ENCODE results near the gene KHNYN. TPM values are rescaled to one million over a fixed set of nuclear protein-coding genes. Genes with fewer than 3 reads are reported as not detected.

The KHNYN gene
- total RNA-seq, 1 donor from 2014 or later = 72.6 TPM

DNA sequence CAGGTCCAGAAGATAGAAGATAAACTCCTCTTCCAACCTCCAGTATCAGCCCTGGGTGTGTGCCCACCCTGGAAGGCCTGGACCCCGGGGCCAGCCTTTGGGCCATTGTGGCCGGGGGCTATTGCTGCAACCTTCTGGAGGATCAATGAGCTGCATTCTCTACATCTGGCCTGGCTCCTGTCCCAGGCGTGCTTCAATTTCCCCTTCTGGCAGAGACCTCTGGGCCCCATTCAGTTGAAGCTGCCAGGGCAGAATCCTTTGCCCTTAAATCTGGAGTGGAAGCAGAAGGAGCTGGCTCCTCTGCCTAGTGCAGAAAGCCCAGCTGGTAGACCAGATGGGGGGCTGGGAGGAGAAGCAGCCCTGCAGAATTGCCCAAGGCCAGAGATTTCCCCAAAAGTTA lies 21.0 kb upstream of the KHNYN start:
- Mint-ChIP-seq H3K4me1 (ENCODE audit: low read depth) (no peaks in the 10 kb centered on the region), H3K4me3 (ENCODE audit: low read depth) (no peak overlapping the region), H3K36me3 (ENCODE audit: low read depth) (no peaks in the 10 kb centered on the region), H3K27ac (no peak overlapping the region), H3K9me3 (no peaks in the 10 kb centered on the region), H3K27me3 (ENCODE audit: low read depth) (peaks cover 17% of the 10 kb centered on the region)
- DNase-seq (ENCODE audit: low spot score) = no peak
- intact Hi-C loops (cut with micrococcal nuclease) = no loop called here

DNA sequence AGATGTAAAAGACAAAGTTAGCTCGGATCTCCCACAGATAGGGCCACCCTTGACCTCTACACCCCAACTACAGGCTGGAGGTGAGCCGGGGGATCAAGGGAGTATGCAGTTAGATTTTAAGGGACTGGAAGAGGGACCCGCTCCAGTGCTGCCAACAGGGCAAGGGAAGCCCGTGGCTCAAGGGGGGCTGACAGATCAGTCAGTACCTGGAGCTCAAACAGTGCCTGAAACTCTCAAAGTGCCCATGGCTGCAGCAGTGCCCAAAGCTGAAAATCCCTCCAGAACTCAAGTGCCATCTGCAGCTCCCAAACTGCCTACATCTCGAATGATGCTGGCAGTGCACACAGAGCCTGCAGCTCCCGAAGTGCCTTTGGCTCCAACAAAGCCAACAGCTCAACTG lies 20.6 kb upstream of the KHNYN start:
- DNase-seq (ENCODE audit: low spot score) = no peak
- peaks cover 13% of the 10 kb centered on the region for H3K27me3 Mint-ChIP-seq (ENCODE audit: low read depth)
- H3K9me3 Mint-ChIP-seq = no peaks in the 10 kb centered on the region
- intact Hi-C loops (cut with micrococcal nuclease) = no loop called here
- no peaks in the 10 kb centered on the region for H3K36me3 Mint-ChIP-seq (ENCODE audit: low read depth)
- no peaks in the 10 kb centered on the region for H3K4me1 Mint-ChIP-seq (ENCODE audit: low read depth)
- H3K27ac Mint-ChIP-seq = no peak overlapping the region
- H3K4me3 Mint-ChIP-seq (ENCODE audit: low read depth) = no peak overlapping the region

DNA sequence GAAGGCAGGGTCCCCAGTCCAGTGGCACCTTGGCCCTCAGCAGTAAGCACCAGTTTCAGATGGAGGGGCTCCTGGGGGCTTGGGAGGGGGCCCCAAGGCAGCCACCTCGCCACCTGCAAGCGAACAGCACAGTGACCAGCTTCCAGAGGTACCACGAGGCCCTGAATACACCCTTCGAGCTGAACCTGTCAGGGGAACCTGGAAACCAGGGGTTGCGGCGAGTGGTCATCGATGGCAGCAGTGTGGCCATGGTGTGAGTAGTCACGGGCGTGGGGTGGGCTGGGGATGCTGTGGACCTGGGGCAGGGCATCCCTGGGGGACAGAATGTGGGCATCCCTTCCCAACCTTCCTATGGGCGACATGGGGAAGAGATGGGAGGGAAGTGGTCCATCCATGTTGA lies 19.8 kb upstream of the KHNYN start:
- no peak for DNase-seq (ENCODE audit: low spot score)
- no peaks in the 10 kb centered on the region for H3K4me1 Mint-ChIP-seq (ENCODE audit: low read depth)
- H3K4me3 Mint-ChIP-seq (ENCODE audit: low read depth) = no peak overlapping the region
- H3K27ac Mint-ChIP-seq = no peak overlapping the region
- H3K36me3 Mint-ChIP-seq (ENCODE audit: low read depth) = no peaks in the 10 kb centered on the region
- intact Hi-C loops (cut with micrococcal nuclease) = no loop called here
- H3K27me3 Mint-ChIP-seq (ENCODE audit: low read depth) = peaks cover 9% of the 10 kb centered on the region
- no peaks in the 10 kb centered on the region for H3K9me3 Mint-ChIP-seq

DNA sequence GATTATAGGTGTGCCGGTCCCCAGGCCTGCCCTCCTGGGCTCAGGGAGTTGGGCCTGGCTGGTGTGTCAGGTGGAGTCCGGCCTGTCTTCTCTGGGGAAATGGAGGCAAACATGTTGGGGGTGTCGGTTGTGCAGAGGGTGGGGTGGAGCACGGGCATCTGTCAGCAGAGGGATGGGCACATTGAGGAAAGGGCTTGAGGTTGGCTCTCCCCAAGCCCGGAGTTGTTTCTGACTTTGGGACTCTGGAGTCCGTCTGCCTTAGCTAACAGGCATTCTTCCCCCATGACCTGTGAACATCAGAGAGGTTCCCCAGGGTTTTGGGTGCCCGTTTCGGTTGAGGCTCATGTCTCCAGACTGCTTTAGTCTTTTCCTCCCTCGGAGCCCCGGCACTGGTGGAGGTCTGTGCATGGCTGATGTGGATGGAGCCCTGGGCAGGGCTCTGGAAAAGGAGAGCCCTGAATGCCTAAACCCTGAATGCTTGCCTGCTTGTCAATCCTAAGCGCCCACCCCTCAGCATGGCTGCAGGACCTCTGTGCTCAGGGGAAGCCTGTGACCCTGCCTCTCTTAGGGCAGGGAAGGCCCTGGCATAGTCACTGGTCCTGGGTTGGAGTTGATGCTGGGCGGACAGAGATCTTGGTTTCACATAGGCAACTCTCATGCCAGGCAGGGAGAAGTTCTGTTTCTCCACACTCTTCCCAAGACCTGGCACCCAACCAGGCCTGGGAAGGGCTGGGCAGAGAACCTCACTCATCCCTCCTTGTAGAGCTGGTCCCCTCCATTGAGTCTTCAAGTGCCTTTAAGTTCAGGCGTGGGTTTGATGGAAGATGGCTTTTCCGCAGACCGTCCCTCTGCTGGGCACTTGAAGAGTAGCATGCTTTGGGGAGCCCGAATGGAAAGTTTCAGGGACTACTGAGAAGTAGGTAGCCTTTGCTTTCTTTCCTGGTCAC lies 18.0 kb upstream of the KHNYN start:
- H3K27ac Mint-ChIP-seq = no peak overlapping the region
- DNase-seq (ENCODE audit: low spot score) = no peak
- H3K9me3 Mint-ChIP-seq = no peaks in the 10 kb centered on the region
- no peaks in the 10 kb centered on the region for H3K36me3 Mint-ChIP-seq (ENCODE audit: low read depth)
- no peak overlapping the region for H3K4me3 Mint-ChIP-seq (ENCODE audit: low read depth)
- H3K4me1 Mint-ChIP-seq (ENCODE audit: low read depth) = no peaks in the 10 kb centered on the region
- intact Hi-C loops (cut with micrococcal nuclease) = no loop called here
- H3K27me3 Mint-ChIP-seq (ENCODE audit: low read depth) = peaks cover 2% of the 10 kb centered on the region

DNA sequence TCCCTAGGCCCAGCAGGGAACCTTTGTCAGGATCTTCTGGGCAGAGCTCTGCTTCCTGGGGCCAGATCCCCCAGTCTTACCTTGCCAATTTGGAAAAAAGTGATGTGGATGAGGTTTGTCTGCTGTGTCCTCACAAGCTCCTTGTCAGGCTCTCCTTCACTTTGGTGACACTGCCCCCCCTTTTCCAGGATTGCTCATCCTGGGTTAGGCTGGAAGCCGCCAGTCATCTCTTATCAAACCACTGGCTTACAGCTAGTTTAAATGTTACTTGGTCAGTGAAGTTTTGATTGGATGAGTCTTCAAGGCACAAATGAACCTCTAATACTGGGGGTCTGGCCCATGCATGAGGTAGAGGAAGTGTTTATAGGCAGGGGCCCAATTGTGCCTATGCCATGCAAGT lies 15.7 kb upstream of the KHNYN start:
- intact Hi-C loops (cut with micrococcal nuclease) = no loop called here
- Mint-ChIP-seq H3K27me3 (ENCODE audit: low read depth) (peaks cover 5% of the 10 kb centered on the region), H3K4me1 (ENCODE audit: low read depth) (no peaks in the 10 kb centered on the region), H3K9me3 (no peaks in the 10 kb centered on the region), H3K4me3 (ENCODE audit: low read depth) (no peak overlapping the region), H3K36me3 (ENCODE audit: low read depth) (no peaks in the 10 kb centered on the region), H3K27ac (no peak overlapping the region)
- DNase-seq (ENCODE audit: low spot score) = no peak

DNA sequence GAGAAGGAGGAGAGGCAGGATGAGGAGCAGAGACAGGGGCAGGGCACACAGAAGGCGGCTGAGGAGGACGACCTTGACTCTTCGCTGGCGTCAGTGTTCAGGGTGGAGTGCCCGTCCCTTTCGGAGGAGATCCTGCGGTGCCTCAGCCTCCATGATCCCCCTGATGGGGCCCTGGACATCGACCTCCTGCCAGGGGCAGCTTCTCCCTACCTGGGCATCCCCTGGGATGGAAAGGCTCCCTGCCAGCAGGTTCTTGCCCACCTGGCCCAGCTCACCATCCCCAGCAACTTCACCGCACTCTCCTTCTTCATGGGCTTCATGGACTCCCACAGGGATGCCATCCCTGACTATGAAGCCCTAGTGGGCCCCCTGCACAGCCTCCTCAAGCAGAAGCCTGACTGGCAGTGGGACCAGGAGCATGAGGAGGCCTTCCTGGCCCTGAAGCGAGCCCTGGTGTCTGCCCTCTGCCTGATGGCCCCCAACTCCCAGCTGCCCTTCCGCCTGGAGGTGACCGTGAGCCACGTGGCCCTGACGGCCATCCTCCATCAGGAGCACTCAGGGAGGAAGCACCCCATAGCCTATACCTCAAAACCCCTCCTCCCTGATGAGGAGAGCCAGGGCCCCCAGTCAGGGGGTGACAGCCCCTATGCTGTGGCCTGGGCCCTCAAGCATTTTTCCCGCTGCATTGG lies 14.9 kb upstream of the KHNYN start:
- no peak for DNase-seq (ENCODE audit: low spot score)
- peaks cover 10% of the 10 kb centered on the region for H3K27me3 Mint-ChIP-seq (ENCODE audit: low read depth)
- no peaks in the 10 kb centered on the region for H3K9me3 Mint-ChIP-seq
- no peaks in the 10 kb centered on the region for H3K36me3 Mint-ChIP-seq (ENCODE audit: low read depth)
- no peak overlapping the region for H3K27ac Mint-ChIP-seq
- H3K4me1 Mint-ChIP-seq (ENCODE audit: low read depth) = no peaks in the 10 kb centered on the region
- H3K4me3 Mint-ChIP-seq (ENCODE audit: low read depth) = no peak overlapping the region
- intact Hi-C loops (cut with micrococcal nuclease) = no loop called here

DNA sequence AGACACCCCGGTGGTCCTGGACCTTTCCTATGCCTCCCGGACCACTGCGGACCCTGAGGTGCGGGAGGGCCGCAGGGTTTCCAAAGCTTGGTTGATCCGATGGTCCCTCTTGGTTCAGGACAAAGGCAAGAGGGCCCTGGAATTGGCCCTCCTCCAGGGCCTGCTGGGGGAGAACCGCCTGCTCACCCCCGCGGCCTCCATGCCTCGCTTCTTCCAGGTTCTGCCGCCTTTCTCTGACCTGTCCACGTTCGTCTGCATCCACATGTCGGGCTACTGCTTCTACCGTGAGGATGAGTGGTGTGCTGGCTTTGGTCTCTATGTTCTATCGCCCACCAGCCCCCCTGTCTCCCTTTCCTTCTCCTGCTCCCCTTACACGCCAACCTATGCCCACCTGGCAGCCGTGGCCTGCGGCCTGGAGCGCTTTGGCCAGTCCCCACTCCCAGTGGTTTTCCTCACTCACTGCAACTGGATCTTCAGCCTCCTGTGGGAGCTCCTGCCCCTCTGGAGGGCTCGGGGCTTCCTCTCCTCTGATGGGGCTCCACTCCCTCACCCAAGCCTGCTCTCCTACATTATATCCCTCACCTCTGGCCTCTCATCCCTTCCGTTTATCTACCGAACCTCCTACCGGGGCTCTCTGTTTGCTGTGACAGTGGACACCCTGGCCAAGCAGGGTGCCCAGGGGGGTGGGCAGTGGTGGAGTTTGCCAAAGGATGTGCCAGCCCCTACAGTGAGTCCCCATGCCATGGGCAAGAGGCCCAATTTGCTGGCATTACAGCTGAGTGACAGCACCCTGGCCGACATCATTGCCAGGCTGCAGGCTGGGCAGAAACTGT lies 14.1 kb upstream of the KHNYN start:
- intact Hi-C loops (cut with micrococcal nuclease) = no loop called here
- Mint-ChIP-seq H3K27me3 (ENCODE audit: low read depth) (peaks cover 13% of the 10 kb centered on the region), H3K4me3 (ENCODE audit: low read depth) (no peak overlapping the region), H3K36me3 (ENCODE audit: low read depth) (no peaks in the 10 kb centered on the region), H3K27ac (no peak overlapping the region), H3K9me3 (no peaks in the 10 kb centered on the region), H3K4me1 (ENCODE audit: low read depth) (no peaks in the 10 kb centered on the region)
- no peak for DNase-seq (ENCODE audit: low spot score)

DNA sequence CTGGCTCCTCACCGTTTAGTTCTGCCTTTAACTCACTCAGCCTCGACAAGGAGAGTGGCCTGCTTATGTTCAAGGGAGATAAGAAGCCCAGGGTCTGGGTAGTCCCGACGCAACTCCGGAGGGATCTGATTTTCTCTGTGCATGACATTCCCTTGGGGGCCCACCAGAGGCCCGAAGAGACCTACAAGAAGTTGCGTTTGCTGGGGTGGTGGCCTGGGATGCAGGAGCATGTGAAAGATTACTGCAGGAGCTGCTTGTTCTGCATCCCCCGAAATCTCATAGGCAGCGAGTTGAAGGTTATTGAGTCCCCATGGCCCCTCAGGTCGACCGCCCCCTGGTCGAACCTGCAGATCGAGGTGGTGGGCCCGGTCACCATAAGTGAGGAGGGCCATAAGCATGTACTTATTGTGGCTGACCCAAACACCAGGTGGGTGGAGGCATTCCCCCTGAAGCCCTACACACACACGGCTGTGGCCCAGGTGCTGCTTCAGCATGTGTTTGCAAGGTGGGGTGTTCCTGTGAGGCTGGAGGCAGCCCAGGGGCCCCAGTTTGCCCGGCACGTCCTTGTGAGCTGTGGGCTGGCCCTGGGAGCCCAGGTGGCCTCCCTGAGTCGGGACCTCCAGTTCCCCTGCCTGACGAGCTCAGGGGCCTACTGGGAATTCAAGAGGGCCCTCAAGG lies 13.4 kb upstream of the KHNYN start:
- intact Hi-C loops (cut with micrococcal nuclease) = no loop called here
- DNase-seq (ENCODE audit: low spot score) = no peak
- Mint-ChIP-seq H3K36me3 (ENCODE audit: low read depth) (no peaks in the 10 kb centered on the region), H3K4me1 (ENCODE audit: low read depth) (no peaks in the 10 kb centered on the region), H3K9me3 (no peaks in the 10 kb centered on the region), H3K27ac (no peak overlapping the region), H3K27me3 (ENCODE audit: low read depth) (peaks cover 13% of the 10 kb centered on the region), H3K4me3 (ENCODE audit: low read depth) (no peak overlapping the region)

DNA sequence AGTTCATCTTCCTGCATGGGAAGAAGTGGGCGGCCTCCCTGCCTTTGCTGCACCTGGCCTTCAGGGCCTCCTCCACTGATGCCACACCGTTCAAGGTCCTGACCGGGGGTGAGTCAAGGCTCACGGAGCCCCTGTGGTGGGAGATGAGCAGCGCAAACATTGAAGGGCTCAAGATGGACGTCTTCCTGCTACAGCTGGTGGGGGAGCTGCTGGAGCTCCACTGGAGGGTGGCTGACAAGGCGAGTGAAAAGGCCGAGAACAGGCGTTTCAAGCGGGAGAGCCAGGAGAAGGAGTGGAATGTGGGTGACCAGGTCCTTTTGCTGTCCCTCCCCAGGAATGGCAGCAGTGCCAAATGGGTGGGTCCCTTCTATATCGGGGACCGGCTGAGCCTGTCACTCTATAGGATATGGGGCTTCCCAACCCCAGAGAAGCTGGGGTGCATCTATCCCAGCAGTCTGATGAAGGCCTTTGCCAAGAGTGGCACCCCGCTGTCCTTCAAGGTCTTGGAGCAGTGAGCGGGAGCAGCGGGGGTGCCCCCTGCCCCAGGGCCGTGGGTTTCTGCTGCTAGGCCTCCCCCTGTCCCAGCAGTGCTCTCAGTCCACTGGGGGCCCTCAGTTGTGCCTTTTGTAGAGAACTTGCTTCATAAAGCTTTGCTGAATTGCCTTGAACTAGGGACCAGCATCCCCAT lies 12.7 kb upstream of the KHNYN start:
- Mint-ChIP-seq H3K4me1 (ENCODE audit: low read depth) (no peaks in the 10 kb centered on the region), H3K9me3 (no peaks in the 10 kb centered on the region), H3K27ac (no peak overlapping the region), H3K4me3 (ENCODE audit: low read depth) (no peak overlapping the region), H3K27me3 (ENCODE audit: low read depth) (peaks cover 13% of the 10 kb centered on the region), H3K36me3 (ENCODE audit: low read depth) (no peaks in the 10 kb centered on the region)
- intact Hi-C loops (cut with micrococcal nuclease) = no loop called here
- no peak for DNase-seq (ENCODE audit: low spot score)

DNA sequence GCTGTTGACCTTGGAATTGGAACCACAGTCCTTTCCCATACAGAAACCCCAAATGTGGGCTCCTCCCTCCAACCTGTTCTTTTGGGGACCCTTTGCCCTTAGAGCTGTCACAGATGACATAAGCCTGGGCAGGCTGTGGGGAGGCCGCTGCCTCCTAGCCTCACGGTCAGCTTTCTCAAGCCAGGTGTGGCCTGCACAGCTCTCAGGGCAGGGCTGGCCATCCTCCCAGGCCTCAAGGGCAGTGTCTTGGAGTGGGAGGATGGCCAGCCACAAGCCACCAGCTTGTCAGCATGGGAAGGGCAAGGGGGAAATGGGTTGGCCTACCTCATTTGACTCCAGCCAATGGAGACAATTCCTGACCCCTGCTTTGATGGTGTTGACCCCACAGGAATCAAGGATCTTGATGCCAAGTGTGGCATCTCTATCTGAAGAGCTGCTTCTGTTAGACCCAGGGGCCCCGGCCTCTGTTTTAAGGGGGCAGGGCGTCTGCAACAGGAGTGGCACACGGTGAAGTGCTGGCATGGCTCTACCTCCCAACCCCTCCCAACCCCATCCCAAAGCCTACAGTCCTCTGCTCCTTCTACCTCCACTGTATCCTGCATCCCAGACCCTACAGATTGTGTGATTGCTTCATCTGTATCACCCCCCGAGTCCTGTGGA lies 11.8 kb upstream of the KHNYN start:
- Mint-ChIP-seq H3K4me1 (ENCODE audit: low read depth) (no peaks in the 10 kb centered on the region), H3K36me3 (ENCODE audit: low read depth) (no peaks in the 10 kb centered on the region), H3K9me3 (no peaks in the 10 kb centered on the region), H3K27me3 (ENCODE audit: low read depth) (peaks cover 11% of the 10 kb centered on the region), H3K27ac (no peak overlapping the region), H3K4me3 (ENCODE audit: low read depth) (no peak overlapping the region)
- intact Hi-C loops (cut with micrococcal nuclease) = no loop called here
- DNase-seq (ENCODE audit: low spot score) = no peak

DNA sequence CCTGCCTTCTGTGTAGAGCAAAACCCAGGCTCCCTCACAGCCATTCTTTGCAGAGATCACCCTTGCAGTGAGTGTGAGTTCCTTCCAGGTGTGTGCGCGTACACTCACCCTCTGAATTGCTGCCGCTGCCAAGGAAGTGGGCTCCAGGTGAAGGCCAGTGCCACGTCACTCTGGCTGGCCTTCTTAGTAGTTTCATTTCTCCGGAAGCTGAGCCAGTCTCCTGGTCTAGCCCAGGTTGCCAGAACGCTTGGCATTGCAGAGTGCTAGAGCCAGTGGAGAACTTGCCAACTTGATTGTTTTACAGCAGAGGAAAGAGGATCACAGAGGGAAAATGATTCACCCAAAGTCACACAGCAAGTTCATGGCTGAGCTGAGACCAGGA lies 11.3 kb upstream of the KHNYN start:
- DNase-seq (ENCODE audit: low spot score) = no peak
- Mint-ChIP-seq H3K4me3 (ENCODE audit: low read depth) (no peak overlapping the region), H3K9me3 (no peaks in the 10 kb centered on the region), H3K4me1 (ENCODE audit: low read depth) (no peaks in the 10 kb centered on the region), H3K27ac (no peak overlapping the region), H3K27me3 (ENCODE audit: low read depth) (peaks cover 11% of the 10 kb centered on the region), H3K36me3 (ENCODE audit: low read depth) (no peaks in the 10 kb centered on the region)
- intact Hi-C loops (cut with micrococcal nuclease) = no loop called here

DNA sequence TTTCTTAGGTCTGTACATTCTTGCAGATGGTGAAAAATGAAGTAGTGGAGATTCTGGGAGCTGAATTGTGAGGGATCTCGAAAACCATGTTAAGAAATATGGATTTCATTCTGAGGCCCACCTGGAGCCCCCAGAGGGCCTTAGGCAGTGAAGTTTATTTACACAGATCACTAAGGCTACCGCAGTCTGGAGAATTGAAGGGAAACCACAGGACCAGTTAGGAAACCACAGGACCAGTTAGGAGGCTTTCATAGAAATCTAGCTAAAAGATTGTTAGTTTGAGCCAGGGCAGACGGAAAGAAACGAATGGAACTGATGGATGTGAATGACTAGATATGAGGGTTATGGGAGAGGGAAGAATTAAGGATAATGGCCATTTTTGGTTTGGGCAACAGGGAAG lies 7.5 kb upstream of the KHNYN start:
- H3K9me3 Mint-ChIP-seq = no peaks in the 10 kb centered on the region
- DNase-seq (ENCODE audit: low spot score) = no peak
- intact Hi-C loops (cut with micrococcal nuclease) = no loop called here
- no peak overlapping the region for H3K4me3 Mint-ChIP-seq (ENCODE audit: low read depth)
- H3K4me1 Mint-ChIP-seq (ENCODE audit: low read depth) = peaks cover 18% of the 10 kb centered on the region
- peaks cover 11% of the 10 kb centered on the region for H3K27me3 Mint-ChIP-seq (ENCODE audit: low read depth)
- peaks cover 3% of the 10 kb centered on the region for H3K36me3 Mint-ChIP-seq (ENCODE audit: low read depth)
- no peak overlapping the region for H3K27ac Mint-ChIP-seq
